Measurements from ENCODE around the gene ZNF473. TPM values are rescaled to one million over a fixed set of nuclear protein-coding genes. Genes with fewer than 3 reads are reported as not detected.

Gene ZNF473
- total RNA-seq, 1 experiment from 2014 or later, result 19.0 TPM

DNA sequence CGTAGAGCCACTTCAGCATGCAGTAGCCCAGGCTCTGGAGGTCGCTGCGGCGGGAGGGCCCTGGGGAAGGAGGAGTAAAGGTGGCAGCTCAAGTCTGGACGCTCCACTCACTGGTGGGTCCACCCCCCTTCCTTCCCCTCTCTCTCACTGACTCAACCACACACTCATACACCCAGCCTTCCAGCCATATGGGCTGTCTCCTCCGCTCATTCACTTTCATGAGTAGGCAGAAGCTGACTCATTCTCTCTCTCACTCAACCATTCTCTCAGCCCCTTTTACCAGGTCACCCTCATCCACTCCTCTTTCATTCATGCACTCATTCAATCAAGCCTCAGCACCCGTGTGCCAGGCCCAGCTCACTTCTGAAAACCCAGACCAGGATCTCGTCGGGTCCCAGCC is 37.4 kb upstream of the ZNF473 start:
- H3K27ac ChIP-seq (ENCODE audit: insufficient read length, low read depth, low read length), result no peak overlapping the region
- no peak overlapping the region for H3K14ac ChIP-seq (ENCODE audit: insufficient read depth, low read length)
- Mint-ChIP-seq H3K27ac (no peak overlapping the region), H3K36me3 (ENCODE audit: insufficient read depth in 1 of 3, low read depth in 3 of 3) (peaks cover 0 to 21% (median 15%) of the 10 kb centered on the region in 3 experiments; a peak in 5 of 7 replicates), H3K9me3 (no peaks in the 10 kb centered on the region; a peak in 1 of 5 replicates), H3K4me3 (no peak overlapping the region), H3K27me3 (ENCODE audit: low read depth) (no peaks in the 10 kb centered on the region; the same call in 1 of the 2 replicates), H3K4me1 (no peaks in the 10 kb centered on the region)
- no peak for DNase-seq
- H3K4me1 ChIP-seq (ENCODE audit: insufficient read depth, low read length), result no peaks in the 10 kb centered on the region
- H2BK15ac ChIP-seq (ENCODE audit: low read depth, low read length), result no peak overlapping the region
- H3K4ac ChIP-seq (ENCODE audit: low read depth, low read length), result no peak overlapping the region
- H3K9me3 ChIP-seq (ENCODE audit: control insufficient read depth, low read depth, low read length), result no peaks in the 10 kb centered on the region
- no peak overlapping the region for H3T11ph ChIP-seq (ENCODE audit: low read length)
- no peak overlapping the region for H3K56ac ChIP-seq (ENCODE audit: insufficient read length, low read depth, low read length)
- H3K9ac ChIP-seq (ENCODE audit: extremely low read depth, insufficient read length, low read length), result no peak overlapping the region
- H2BK20ac ChIP-seq (ENCODE audit: low read depth, low read length, poor library complexity, severe bottlenecking), result no peak overlapping the region
- TF ChIP-seq, protein P1, sequence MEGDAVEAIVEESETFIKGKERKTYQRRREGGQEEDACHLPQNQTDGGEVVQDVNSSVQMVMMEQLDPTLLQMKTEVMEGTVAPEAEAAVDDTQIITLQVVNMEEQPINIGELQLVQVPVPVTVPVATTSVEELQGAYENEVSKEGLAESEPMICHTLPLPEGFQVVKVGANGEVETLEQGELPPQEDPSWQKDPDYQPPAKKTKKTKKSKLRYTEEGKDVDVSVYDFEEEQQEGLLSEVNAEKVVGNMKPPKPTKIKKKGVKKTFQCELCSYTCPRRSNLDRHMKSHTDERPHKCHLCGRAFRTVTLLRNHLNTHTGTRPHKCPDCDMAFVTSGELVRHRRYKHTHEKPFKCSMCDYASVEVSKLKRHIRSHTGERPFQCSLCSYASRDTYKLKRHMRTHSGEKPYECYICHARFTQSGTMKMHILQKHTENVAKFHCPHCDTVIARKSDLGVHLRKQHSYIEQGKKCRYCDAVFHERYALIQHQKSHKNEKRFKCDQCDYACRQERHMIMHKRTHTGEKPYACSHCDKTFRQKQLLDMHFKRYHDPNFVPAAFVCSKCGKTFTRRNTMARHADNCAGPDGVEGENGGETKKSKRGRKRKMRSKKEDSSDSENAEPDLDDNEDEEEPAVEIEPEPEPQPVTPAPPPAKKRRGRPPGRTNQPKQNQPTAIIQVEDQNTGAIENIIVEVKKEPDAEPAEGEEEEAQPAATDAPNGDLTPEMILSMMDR (conservative IDR thresholded peaks at IDR 0.05), result no peak
- no peaks in the 10 kb centered on the region for H3K79me2 ChIP-seq (ENCODE audit: insufficient read depth, low read length)
- H4K20me1 ChIP-seq (ENCODE audit: control insufficient read depth, insufficient read depth, insufficient read length), result peaks cover 2% of the 10 kb centered on the region
- H3K27me3 ChIP-seq (ENCODE audit: insufficient read depth, low read length), result no peaks in the 10 kb centered on the region
- H2AFZ ChIP-seq (ENCODE audit: low read length), result no peak overlapping the region
- no peak overlapping the region for H2BK120ac ChIP-seq (ENCODE audit: low read depth, low read length, poor library complexity, severe bottlenecking)
- no peak overlapping the region for H2BK5ac ChIP-seq (ENCODE audit: insufficient read length, low read length)
- no peaks in the 10 kb centered on the region for H3K79me1 ChIP-seq (ENCODE audit: insufficient read depth, low read depth, low read length, poor library complexity, severe bottlenecking)
- H2BK12ac ChIP-seq (ENCODE audit: insufficient read length, low read depth, low read length), result no peak overlapping the region
- no peak overlapping the region for H4K5ac ChIP-seq (ENCODE audit: insufficient read length, low read depth, low read length)
- H4K8ac ChIP-seq (replicated peaks; ENCODE audit: insufficient read length, low read depth, low read length), result no peak overlapping the region
- no CpG with 5 or more reads among the region's 9 CpGs for WGBS (ENCODE audit: extremely low coverage, insufficient read length, low lambda C conversion rate)
- H3K23me2 ChIP-seq (ENCODE audit: insufficient read length, low read depth, low read length, poor library complexity, severe bottlenecking), result no peaks in the 10 kb centered on the region
- no peak overlapping the region for H2AK5ac ChIP-seq (ENCODE audit: insufficient read length, low read length)
- H3K4me2 ChIP-seq (ENCODE audit: insufficient read depth, insufficient read length, low read length), result no peak overlapping the region
- no peak overlapping the region for H4K91ac ChIP-seq (ENCODE audit: insufficient read length, low read depth, low read length)
- no peak overlapping the region for H3K18ac ChIP-seq (ENCODE audit: insufficient read length, low read depth, low read length)
- no peak overlapping the region for H3K23ac ChIP-seq (ENCODE audit: insufficient read length, low read depth, low read length)
